ENCODE measurements around the gene RAET1L.
A peak's percentile ranks its signal among the peaks of the same experiment; 100 is the strongest.
"Not testable (repeated sequence)": the region's sequence is repeated elsewhere in the genome, so short reads cannot be mapped to it uniquely, and the experiment has no call there.

RAET1L gene, protein sequence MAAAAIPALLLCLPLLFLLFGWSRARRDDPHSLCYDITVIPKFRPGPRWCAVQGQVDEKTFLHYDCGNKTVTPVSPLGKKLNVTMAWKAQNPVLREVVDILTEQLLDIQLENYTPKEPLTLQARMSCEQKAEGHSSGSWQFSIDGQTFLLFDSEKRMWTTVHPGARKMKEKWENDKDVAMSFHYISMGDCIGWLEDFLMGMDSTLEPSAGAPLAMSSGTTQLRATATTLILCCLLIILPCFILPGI

DNA sequence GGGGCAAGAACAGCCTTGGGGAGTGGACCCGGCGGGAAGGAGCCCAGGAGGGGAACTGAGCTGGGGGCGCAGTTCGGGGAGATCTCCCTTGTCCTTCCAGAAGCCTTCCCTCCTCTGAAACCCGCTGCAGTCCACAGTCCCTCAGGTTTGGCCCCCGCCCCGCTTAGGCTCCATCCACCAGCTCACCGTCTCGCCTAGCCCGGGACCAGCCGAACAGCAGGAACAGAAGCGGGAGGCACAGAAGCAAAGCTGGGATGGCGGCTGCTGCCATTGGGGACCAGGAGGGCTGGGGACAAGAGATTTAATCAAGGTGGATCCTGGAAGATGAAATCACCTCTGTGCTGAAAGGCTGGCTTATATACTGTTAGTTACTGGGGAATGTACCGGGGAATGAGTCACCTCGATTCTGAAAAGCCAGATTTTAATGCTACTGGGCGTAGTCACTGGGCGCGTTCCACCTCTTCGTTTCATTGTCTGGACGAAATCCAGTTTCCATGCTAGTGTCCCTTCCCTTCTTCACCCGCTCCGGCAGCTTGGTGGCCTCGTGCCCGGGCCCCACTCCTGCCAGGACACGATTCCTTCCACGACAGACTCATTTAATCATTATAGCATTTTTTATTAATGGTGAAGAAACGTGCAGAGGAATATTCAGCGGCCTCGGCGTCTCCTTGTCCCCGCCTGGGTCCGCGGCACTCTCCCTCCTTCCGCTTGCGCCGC is at the start of gene RAET1L:
TSS of gene RAET1L (minus strand) at position 332 of the 717 bp plus-strand sequence. CDS start at position 271, 61 bp downstream.
- DNase-seq, result no peak
- TF ChIP-seq POLR2A (IDR thresholded peaks at IDR 0.05; ENCODE audit: low read length) (no peak), GATA1 (IDR thresholded peaks at IDR 0.05; ENCODE audit: low read depth, low read length) (no peak)

DNA sequence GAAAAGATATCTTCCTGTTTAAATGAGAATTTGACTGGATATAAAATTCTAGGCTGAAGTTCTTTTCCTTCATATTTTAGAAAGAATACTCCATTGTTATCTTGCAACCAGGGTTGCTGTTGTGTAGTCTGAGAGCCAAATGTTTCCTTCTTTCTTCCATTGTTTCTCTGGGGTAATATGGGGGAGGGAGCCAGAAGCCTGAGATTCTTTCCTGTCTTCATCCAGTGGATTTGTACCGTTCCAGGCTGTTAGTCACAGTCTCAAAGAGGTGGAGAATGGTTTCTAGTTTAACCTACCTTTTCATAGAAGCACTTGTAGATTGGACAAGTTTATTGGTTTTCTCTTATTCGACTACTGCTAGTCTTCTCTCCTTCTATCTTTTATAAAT is 49.7 kb upstream of the RAET1L start:
- no peak for TF ChIP-seq POLR2A (IDR thresholded peaks at IDR 0.05; ENCODE audit: low read length)
- no peak for TF ChIP-seq GATA1 (IDR thresholded peaks at IDR 0.05; ENCODE audit: low read depth, low read length)
- DNase-seq, result no peak

DNA sequence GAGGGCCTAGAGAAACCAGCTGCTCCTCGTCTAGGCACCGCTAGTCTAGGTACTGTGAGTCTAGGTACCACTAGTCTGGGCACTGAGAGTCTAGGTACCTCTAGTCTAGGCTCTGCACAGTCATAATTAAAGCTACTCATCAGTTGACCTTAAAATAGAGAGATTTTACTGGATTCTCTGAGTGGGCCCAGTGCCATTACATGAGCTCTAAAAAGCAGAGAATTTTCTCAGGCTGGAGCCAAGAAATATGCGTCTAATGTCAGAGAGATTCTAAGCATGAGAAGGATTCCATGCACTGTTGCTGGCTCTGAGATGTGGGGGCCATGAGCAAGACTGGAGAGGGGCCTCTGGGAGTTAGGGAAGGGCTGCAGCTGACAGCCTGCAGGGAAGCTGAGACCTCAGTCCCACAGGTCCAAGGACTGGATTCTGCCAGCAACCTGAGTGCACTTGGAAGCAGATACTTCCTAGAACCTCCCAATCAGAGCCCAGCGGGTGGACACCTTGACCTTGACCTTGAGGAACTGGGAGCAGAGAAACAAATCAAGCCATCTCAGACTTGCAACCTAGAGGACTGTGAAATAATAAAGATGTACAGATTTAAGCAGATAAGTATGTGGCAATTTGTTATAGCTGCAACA is 49.2 kb upstream of the RAET1L start:
- not testable (repeated sequence) for DNase-seq

DNA sequence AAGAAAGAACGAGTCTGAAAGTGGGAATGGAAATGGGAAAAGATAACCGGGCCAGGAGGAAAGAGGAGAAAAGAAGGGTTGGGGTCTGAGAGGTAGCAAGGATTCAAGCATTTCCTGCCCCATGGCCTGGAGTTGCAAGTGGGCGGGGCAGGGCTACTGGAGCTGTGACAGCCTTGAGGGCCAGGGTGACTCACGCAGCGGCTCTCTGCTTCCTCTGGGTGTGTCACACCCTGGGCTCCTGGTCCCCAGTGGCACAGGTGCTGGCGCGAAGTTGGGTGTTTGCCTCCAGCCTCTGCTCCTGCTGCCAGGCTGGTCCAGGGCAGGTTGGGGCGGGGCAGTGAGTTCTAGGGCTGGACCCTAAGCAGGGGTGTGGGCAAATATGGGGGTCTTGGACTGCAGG is 46.9 kb upstream of the RAET1L start:
- DNase-seq, result peak in 1 of 2 experiments; percentile 12
- TF ChIP-seq POLR2A (IDR thresholded peaks at IDR 0.05; ENCODE audit: low read length) (no peak), GATA1 (IDR thresholded peaks at IDR 0.05; ENCODE audit: low read depth, low read length) (no peak)

DNA sequence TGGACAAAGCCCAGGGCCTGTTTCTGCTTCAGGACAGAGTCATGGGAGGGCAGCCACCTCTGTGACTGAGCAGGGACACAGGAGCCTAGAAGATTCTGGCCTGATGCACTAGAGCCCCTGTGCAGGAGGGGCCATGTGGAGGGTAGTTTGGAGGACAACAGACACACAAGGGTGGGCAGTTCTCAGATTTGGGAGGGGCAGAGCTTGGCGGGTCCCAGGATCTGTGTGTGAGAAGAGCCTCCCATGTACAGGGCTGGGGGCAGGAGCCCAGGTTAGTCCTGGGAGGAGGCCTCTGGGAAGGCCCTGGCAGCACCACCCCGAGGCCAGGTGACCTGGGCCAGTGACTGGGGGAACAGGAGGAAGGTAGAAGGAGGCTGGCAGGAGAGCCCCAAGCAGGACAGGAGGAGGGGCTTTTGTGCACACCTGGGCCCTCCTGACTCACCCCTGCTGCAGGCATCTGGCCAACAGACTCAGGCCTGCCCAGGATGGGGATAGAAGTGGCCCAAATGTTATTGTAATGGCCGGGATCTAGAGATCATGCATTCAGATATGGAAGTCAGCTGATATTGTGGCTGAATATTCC is 45.0 kb upstream of the RAET1L start:
- DNase-seq, result no peak
- TF ChIP-seq POLR2A (IDR thresholded peaks at IDR 0.05; ENCODE audit: low read length) (no peak), GATA1 (IDR thresholded peaks at IDR 0.05; ENCODE audit: low read depth, low read length) (no peak)

DNA sequence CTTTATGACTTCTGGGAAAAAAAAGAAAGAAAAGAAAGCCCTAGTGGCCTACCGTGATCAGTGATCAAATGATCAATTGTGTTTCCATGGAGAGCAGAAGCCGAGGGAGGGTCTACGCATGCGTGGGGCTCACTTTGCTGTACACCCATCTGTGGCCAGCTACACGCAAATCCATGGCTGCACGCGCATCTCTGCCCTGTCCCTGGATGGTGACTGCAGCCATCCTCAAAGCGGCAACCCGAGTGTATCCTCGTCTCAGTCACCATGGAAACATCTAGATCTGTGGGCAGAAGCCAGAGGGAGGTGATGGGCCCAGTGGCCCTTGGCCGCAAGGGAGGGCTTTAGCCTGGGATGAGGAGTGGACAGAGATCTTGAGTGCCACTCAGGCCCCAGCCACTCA is 44.4 kb upstream of the RAET1L start:
- TF ChIP-seq GATA1 (IDR thresholded peaks at IDR 0.05; ENCODE audit: low read depth, low read length) (no peak), POLR2A (IDR thresholded peaks at IDR 0.05; ENCODE audit: low read length) (no peak)
- DNase-seq, result no peak

DNA sequence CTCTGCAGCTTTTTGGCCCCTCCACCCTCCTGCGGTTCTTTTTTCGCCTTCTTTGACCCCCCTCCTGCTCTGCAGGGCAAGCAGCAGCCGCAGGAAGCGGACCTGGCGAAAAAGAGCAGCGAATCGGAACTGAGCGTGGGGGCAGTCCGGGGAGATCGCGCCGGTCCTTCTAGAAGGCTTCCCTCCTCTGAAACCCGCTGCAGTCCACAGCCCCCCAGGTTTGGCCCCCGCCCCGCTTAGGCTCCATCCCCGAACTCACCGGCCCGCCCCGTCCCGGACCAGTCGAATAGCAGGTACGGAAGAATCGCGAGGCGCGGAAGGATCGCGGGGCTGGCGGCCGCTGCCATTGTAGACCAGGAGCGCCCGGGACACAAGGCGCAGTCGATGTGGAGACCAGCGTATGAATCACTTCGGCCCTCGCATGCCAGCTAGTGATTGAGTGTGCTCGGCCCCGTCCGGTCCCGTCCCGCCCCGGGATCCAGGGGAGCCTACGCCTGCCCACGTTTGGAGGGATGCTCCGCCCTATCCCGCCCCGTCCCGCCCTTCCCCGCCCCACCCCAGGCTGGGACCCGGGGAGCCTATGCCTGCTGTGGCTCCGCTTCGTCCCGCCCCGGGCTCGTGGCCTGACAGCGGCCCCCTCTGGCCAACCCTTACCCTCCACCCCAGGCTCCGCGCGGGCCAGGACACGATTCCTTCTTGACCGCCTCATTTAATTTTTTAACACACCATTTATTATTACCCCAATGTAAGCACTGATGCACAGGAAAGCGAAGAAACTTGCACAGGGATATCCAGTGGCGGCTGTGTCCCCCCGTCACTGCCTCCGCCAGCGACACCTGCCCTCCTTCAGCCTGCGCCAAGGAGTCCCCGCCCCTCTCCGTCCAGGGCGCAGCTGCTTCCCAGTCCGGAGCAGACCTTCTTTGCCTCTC is 43.7 kb upstream of the RAET1L start, which contains the start of gene ULBP3:
TSS of gene ULBP3 (minus strand) at position 402 of the 929 bp plus-strand sequence. CDS start at position 347, 55 bp downstream.
- peak; percentile 41 to 46 for DNase-seq

DNA sequence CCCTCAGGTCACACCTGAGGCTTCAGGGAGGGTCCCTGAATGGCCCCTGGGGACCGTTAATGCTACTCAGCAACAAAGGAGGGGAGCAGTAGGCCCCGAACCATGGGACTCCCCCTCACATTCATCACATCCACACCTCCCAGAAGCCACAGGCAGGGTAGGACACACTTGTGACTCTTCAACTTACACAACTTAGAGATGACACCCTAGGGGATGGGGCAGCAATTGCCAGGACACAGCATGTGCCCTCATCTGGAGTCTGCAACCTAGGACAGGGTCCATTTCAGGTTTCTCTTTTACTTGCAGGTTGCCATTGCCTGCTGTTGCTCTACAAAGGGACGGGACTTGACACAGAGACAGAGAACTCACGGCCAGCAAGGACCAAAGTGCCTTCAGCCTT is 42.8 kb upstream of the RAET1L start:
- no peak for DNase-seq
- no peak for TF ChIP-seq GATA1 (IDR thresholded peaks at IDR 0.05; ENCODE audit: low read depth, low read length)
- no peak for TF ChIP-seq POLR2A (IDR thresholded peaks at IDR 0.05; ENCODE audit: low read length)

More for the DNA sequence above, 43.7 kb upstream of the RAET1L start, which contains the start of gene ULBP3:
- TF ChIP-seq POLR2A (IDR thresholded peaks at IDR 0.05; ENCODE audit: low read length), result no peak
- no peak for TF ChIP-seq GATA1 (IDR thresholded peaks at IDR 0.05; ENCODE audit: low read depth, low read length)

DNA sequence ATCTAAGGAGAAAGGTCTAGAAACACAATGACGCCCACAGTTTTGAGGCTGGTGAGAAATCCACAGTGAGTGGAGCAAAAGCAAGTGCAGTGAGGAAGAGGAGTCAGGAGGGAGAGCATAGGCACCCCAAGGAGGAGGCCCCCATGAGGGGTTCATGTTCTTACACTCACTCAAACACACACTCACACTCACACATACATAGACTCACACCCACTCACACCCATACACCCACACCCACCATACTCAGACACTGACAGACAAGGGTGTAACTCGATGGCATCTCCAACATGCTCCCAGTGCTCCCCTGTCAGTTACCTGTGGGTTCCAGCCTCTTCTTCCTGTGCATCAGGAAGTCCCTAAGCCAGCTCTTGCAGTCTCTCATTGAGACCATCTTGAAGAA is 39.8 kb upstream of the RAET1L start:
- no peak for DNase-seq

DNA sequence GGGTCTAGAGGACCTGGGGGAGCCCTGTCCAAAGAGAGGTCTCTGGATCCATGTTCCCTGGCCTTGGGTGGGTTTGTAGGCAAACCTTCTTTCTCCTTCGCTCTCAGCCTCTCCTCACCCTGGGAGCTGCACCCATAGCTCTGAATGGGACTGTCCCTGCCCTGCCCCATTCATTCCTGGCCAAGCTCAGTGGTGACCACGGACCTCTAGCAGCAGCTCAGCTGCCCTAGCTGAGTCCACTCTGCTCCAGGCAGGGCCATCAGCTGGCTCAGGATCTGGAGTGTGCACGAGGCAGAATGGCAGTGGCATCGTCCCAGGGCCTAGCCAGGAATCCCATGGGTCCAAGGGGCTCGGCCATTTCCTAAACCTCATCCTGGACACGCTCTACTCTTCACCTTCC is 38.3 kb upstream of the RAET1L start:
- TF ChIP-seq GATA1 (IDR thresholded peaks at IDR 0.05; ENCODE audit: low read depth, low read length) (no peak), POLR2A (IDR thresholded peaks at IDR 0.05; ENCODE audit: low read length) (no peak)
- no peak for DNase-seq

More for the DNA sequence above, 39.8 kb upstream of the RAET1L start:
- TF ChIP-seq GATA1 (IDR thresholded peaks at IDR 0.05; ENCODE audit: low read depth, low read length) (no peak), POLR2A (IDR thresholded peaks at IDR 0.05; ENCODE audit: low read length) (no peak)

DNA sequence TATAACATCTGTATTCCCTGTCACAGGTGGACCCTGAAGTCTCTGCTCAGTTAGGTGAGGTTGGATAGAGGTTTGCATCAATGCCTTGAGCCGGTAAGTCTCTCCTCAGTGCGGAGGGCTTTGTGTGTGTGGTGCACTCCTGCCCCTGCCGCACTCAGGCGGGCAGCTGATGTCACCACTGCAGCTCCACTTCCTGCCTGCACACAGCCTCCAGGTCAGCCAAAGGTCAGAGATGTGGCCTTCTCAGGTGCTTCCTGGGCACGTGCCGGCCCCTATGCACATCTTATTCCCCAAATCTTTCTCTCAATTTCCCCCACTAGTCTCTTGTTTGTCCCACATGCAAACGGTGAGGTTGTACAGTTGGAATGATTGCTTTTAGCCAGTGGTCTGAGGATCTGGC is 34.6 kb upstream of the RAET1L start:
- not testable (repeated sequence) for DNase-seq

DNA sequence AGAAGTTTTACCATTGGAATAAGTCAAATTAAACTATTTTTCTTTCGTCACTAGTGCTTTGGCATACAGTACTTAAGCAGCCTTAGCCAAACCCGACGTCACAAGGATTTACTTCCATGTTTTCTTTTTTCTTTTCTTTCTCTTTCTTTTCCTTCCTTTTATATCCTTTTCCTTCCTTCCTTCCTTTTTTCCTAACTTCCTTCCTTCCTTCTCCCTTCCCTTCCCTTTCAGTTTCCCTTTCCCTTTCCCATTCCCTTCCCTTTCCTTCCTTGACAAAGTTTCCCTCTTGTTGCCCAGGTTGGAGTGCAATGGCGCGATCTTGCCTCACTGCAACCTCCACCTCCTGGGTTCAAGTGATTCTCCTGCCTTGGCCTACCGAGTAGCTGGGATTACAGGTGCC is 33.7 kb upstream of the RAET1L start:
- no peak for DNase-seq
- TF ChIP-seq POLR2A (IDR thresholded peaks at IDR 0.05; ENCODE audit: low read length), result no peak
- TF ChIP-seq GATA1 (IDR thresholded peaks at IDR 0.05; ENCODE audit: low read depth, low read length), result no peak

DNA sequence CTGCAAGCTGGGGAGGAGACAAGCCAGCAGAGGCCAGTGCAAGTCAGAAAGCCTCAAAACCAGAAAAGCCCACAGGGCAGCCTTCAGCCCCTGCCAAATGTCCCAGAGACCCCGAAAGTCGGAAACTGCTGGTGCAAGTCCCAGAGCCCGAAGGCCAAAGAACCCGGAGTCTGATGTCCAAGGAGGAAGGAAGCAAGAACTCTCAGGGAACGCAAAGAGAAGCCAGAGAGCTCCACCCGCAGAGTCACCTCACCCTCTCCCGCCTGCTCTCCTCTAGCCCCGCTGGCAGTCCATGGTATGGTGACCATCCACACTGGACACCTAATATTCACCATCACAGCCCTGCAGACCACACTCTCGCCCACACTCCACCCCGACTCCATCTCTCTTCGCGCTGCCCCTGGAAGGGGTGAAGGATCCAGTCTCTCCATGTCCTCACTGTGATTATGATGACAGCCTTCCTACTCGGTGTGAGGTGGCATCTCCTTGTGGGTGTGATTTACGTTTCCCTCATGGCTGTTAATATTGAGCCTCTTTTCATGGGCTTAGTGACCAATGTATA is 33.0 kb upstream of the RAET1L start:
- DNase-seq, result no peak

More for the DNA sequence above, 33.0 kb upstream of the RAET1L start:
- TF ChIP-seq POLR2A (IDR thresholded peaks at IDR 0.05; ENCODE audit: low read length) (no peak), GATA1 (IDR thresholded peaks at IDR 0.05; ENCODE audit: low read depth, low read length) (no peak)
